CD4-positive, alpha-beta T cell treated with Interleukin-12 subunit alpha and Interleukin-12 subunit beta, for 1 hour (primary cell): ENCODE results near the gene PTPRJ.
"Not testable (repeated sequence)": the region's sequence is repeated elsewhere in the genome, so short reads cannot be mapped to it uniquely, and the experiment has no call there.

Experiments
- DNase-seq: peaks from one replicate; pipeline ENCODE4 v3.0.0-alpha.2; 2020

PTPRJ gene

GRCh38 chr11:48123934-48124755, 143.8 kb downstream of the PTPRJ start:
- DNase-seq, result no peak

GRCh38 chr11:48124880-48125279, 144.5 kb downstream of the PTPRJ start:
- no peak for DNase-seq

GRCh38 chr11:48125866-48126265, 145.5 kb downstream of the PTPRJ start:
- DNase-seq, result no peak

- DNase-seq, result no peak
Observed at GRCh38 chr11:48127521-48128183, 147.3 kb downstream of the PTPRJ start.

- DNase-seq, result no peak
Observed at GRCh38 chr11:48129697-48130395, 149.5 kb downstream of the PTPRJ start.

- DNase-seq, result no peak
Observed at GRCh38 chr11:48134221-48134922, 154.0 kb downstream of the PTPRJ start.

- DNase-seq, result no peak
Observed at GRCh38 chr11:48138222-48138621, 157.9 kb downstream of the PTPRJ start.

- DNase-seq, result not testable (repeated sequence)
Observed at GRCh38 chr11:48139896-48140295, 159.5 kb downstream of the PTPRJ start.

GRCh38 chr11:48141475-48142122, 161.2 kb downstream of the PTPRJ start:
- DNase-seq, result peak; percentile 18

- no peak for DNase-seq
Observed at GRCh38 chr11:48142889-48143288, 162.5 kb downstream of the PTPRJ start.

GRCh38 chr11:48148749-48149148, 168.4 kb downstream of the PTPRJ start:
- no peak for DNase-seq

GRCh38 chr11:48150213-48150612, 169.9 kb downstream of the PTPRJ start:
- no peak for DNase-seq

GRCh38 chr11:48154151-48154550, 173.8 kb downstream of the PTPRJ start:
- no peak for DNase-seq

- DNase-seq, result no peak
Observed at GRCh38 chr11:48161951-48162884, 181.9 kb downstream of the PTPRJ start.

GRCh38 chr11:48162885-48163268, 182.5 kb downstream of the PTPRJ start:
- DNase-seq, result no peak

- DNase-seq, result no peak
Observed at GRCh38 chr11:48163360-48164100, 183.2 kb downstream of the PTPRJ start.

GRCh38 chr11:48164836-48165235, 184.5 kb downstream of the PTPRJ start:
- no peak for DNase-seq

GRCh38 chr11:48165426-48165825, 185.1 kb downstream of the PTPRJ start:
- DNase-seq, result no peak

GRCh38 chr11:48167380-48167779, 187.0 kb downstream of the PTPRJ start:
- DNase-seq, result no peak

GRCh38 chr11:48168815-48169214, 188.5 kb downstream of the PTPRJ start:
- DNase-seq, result no peak

GRCh38 chr11:48169259-48169658, 188.9 kb downstream of the PTPRJ start:
- DNase-seq, result no peak
